Measurements from ENCODE around the gene FGFBP2.
"Not testable (repeated sequence)": the region's sequence is repeated elsewhere in the genome, so short reads cannot be mapped to it uniquely, and the experiment has no call there.

The FGFBP2 gene

DNA sequence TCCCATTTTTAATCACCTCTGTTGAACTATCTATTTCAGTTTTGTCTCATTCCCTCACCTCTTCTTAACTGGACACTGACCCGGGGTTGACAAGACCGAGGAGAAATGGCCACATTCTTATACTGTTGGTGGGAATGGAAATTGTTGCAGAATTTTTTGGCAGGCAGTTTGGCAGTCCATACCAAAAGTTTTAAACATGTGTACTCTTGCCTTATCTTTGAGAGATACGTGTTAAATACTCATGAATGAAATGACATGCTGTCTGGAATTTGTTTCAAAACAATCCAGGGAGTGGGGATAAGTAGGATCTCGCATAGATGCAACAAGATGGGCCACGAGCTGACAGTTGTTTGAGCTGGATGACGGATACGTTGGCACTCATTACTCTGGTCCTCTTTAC, 36.5 kb downstream of the FGFBP2 start:
- no peak for DNase-seq

DNA sequence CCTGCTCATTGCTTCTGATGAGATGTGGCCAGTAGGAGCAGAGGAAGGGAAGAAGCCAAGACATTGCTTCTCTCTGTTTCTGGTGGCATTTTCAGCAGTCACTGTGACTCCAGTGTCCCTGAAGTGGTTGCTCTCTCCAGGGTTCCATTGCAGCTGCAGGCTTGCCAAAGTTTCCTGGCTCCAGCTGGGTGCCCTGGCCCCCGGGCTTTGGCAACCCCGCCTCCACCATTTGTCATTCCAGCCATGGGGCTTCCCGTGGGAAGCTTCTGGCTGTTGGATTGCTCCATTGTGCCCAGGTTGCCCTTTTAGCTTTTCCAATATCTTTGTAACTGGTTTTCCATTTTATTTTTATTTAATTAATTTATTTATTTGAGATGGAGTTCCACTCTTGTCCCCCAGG, 37.1 kb downstream of the FGFBP2 start:
- DNase-seq, result no peak

DNA sequence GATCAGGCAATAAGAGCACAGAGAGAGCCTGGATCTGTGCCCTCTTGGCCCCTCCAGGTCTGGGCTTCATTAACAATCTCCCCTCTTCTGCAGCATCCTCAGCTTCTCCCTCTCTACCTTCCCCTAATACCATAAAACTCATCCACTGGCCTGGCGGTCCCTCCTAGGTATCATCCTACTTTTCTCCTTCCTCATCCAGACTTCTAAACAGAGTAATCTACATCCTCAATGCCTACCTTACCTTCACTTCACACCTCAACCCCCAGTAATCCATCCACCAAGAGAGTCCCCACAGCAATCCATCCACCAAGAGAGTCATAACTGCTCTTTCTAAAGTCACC, 41.4 kb downstream of the FGFBP2 start:
- no peak for DNase-seq

DNA sequence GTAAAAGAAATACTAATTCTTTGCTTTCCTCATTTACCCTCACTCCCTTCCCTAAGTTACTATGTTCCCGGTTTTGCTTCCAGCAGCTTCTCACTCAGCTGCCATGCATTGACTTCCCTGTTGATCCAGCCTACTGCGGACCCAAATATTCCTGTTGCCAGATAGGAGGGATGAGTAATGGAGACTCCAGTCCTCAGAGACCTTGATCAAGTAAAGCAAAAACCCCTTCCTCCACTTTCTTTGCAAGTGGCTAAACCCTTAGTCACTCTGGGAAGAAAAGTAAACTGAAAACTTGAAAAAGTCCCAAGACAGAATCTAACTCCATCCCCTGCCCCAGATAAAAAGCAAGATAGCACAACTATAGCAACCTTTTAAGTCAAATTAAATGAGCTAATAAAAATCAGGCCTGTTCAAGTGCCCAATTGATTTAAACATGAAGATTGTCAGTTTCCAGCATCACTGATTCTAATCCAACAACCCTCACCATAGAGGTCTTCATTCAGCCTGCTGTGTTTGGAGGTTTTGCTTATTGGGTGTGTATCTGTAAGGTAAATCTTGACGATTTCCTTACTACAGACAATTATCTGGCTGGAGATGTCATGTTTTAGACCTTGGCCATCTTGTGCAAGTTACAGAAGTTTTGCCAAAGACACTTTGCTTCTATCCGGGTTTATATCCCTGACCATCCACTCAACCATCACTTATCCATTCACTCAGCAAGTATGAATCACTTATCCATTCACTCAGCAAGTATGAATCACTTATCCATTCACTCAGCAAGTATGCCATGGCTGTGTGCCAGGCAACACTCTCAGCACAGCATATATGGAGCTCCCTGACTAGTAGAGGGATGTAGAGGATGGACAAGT, 42.0 kb downstream of the FGFBP2 start:
- DNase-seq, result peak; percentile 95

DNA sequence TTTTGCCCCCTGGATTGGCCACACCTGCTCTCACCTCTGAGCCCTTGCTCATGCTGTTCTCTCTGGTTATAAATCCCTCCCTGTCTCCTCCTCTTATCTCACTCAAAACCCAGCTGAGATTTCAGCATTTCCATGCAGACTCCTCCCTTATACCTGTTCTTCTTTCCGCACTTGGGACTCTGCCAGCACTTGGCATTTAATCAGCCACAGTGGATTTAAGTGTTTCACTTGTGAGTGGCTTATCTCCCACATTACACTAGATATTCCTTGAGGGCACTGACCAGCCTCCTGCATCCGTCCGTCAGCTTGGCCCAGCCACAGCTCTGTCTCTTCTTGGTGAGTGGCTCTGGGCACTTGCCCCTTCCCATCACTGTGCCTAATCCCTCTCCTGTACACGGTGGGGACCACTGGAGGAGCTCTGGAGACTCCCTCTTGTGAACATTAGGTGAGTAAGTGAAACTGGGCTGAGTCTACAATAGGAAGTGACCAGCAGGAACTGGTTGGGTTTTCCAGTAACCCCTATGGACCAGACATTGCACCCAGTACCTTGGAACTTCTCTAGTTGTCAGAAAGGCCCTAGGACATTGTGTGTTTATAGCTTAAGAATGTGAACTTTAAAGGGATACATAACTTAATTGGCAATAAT, 44.4 kb downstream of the FGFBP2 start:
- DNase-seq, result no peak

DNA sequence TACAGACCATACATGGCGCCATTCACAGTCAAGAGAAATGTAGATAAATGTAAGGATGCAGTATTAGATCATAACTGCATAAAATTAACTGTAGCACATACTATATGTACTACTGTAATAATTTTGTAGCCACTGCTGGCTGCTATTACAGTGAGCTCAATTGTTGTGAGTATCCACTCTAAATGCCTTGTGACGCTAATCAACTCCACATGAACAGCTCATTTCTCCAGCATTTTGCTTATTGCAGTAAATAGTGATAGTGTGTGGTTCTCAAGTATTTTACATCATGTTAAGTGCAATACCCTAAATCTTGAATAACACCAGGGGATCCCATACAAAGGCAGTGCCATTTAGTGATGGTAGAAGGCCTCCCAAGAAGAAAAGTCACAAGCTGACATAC, 45.7 kb downstream of the FGFBP2 start:
- DNase-seq, result no peak

DNA sequence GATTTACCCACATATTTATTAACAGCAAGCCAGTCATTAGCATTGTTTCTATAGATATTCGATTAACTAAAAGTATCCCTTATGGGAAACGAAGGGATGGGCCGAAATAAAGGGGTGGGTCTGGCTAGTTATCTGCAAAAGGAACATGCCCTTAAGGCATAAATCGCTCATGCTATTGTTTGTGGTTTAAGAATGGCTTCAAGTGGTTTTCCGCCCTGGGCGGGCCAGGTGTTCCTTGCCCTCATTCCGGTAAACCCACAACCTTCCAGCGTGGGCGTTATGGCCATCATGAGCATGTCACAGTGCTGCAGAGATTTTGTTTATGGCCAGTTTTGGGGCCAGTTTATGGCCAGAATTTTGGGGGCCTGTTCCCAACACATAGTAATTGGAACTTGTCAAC, 46.6 kb downstream of the FGFBP2 start:
- not testable (repeated sequence) for DNase-seq

DNA sequence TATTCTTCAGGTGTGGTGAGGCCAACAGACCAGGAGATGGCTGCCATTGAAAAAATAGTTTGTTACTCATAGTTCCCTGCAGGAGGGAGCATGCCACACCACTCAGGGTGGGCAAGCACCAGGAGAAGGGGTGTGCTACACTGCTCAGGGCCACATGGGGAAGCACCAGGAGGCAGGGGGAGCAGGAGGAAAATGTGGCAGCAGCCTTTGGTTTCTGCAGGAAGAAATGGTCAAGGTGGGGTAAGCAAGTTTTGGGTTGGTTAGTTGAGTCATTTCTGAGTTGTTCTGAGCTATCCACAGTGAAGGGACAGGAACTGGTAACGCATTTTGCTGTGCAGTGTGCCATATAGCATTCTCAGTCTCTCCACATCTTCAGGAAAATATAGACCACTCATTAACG, 48.2 kb downstream of the FGFBP2 start:
- DNase-seq, result no peak

DNA sequence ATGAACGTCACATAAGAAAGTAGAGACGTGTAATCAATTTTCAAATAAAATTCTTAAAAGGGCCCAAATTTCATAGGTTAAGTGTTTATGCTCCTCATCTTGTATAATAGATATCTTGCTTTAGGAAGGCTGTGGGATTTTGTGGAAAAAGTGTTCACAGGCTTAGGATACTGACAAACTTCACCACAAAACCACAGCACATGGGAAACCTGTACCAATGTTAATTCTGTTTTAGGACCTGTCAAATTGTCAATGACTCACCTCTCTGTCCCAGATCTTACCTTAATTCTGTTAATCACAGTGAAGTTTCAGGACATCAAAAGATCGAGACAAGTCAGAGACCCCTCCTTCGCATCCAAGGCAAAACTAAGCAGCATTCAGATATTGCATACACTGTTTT, 48.7 kb downstream of the FGFBP2 start:
- DNase-seq, result no peak

DNA sequence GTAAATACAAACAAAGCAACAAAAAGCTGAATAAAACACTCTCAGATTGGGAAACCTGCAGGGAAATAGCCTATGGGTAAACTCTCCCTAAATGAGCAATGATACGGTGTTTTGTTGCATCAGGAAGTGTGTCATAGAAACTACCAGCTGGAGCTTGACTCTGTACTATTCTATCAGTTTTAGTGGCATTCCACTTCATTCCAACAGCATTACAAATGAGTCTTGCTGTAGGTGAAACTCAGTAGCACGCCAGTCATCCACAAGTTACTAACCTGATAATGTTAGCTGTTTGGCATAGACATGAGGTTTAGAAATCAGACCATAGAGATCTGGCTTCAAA, 49.4 kb downstream of the FGFBP2 start:
- DNase-seq, result peak; percentile 55

DNA sequence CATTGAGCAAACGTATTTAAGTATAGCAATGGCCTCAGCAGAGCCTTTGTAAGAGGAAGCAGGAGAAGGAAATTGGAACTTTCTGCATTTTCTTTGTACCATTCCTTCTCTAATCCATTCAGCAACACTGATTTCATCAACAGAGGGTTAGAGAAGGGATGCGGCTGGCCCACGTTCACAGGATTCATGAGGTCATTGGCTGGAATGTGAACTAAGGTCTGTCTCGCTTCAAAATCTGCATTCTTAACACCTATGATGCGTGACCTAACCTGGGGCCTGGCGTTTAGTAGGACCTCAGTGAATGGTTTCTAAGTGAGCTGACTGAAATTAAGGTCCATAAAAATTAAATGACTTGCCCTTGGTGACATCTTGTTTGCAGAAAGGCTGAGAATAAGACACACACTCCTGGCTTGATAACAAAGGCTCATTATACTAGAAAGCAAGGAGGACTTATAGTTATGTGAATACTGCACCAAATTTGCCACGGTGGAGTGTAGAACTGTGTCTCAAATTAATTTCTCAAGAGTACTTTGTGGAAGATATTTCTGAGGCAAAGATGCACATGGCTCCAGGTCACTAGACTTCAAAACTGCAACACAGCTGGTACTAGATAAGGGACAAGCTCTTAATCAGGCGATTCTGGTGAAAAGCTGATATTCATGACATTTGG, 49.9 kb downstream of the FGFBP2 start:
- DNase-seq, result no peak

DNA sequence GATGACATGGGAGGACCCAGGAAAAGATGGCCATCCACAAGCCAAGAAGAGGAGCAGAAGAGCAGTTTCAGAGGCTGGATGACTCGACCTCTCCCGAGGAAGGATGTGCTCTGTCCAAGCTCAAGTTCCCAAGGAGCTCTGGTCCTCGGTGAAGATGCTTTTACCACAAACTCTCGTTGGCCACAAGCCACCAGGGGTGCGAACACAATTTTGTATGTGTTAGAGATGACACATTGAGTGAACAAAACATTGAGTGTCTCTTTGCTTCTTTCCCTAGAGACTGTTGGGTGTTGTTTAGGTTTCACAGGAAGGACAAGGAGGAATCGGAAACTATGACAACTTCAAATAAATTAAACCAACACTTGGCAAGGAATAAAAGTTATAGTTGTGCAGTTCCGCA, 50.7 kb downstream of the FGFBP2 start:
- no peak for DNase-seq
